ENCODE results near the gene ADAMTSL2.

DNA sequence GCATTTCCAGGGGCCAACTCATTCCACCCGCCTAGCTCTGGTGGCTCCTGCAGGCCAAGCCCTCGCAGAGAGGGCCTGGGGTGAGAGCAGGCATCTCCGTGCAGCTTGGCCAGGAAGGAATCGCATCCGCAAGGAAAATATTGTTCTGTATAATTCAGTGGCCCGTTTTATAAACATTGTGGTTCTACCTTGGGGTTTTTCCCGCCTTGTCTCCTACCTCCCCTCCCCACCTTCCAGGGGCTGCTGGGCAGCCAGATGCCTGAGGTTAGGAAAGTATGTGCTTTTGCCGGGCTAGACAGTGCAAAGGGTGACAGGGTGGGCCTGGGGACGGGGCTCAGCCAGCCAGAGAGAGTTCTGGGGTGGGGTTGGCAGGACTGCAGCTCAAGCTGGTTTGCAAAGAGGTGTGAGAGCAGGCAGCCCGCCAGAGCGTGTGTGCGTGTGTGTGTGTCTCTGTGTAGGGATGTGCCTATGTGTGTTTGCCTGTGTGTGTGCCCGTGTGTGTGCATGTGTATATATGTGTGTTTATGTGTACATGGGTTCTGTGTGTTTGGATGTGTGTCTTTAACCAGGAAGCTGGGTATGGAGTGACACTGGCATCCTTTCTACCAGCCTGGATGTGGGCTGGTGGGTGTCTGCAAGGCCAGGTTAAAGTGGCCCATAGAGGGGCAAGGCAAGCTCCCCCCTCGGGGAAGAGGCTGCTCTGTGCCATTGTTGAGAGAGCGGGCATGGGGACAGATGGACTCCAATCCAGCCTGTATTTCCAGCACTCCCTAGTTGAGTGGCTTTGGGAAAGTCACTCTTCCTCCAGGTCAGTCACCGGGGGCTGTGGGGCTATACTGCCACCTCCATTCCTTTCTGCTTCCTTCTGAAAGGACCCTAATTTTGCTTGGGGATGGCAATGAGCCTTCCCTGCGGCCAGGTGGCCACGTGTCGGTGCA, 45.0 kb upstream of the ADAMTSL2 start:
- TF ChIP-seq, protein P1, sequence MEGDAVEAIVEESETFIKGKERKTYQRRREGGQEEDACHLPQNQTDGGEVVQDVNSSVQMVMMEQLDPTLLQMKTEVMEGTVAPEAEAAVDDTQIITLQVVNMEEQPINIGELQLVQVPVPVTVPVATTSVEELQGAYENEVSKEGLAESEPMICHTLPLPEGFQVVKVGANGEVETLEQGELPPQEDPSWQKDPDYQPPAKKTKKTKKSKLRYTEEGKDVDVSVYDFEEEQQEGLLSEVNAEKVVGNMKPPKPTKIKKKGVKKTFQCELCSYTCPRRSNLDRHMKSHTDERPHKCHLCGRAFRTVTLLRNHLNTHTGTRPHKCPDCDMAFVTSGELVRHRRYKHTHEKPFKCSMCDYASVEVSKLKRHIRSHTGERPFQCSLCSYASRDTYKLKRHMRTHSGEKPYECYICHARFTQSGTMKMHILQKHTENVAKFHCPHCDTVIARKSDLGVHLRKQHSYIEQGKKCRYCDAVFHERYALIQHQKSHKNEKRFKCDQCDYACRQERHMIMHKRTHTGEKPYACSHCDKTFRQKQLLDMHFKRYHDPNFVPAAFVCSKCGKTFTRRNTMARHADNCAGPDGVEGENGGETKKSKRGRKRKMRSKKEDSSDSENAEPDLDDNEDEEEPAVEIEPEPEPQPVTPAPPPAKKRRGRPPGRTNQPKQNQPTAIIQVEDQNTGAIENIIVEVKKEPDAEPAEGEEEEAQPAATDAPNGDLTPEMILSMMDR (IDR thresholded peaks at IDR 0.05; ENCODE audit: insufficient read depth, low read length), result no peak
- no peak for TF ChIP-seq POLR2AphosphoS5 (IDR thresholded peaks at IDR 0.05; ENCODE audit: low read depth)
- TF ChIP-seq, protein P2, sequence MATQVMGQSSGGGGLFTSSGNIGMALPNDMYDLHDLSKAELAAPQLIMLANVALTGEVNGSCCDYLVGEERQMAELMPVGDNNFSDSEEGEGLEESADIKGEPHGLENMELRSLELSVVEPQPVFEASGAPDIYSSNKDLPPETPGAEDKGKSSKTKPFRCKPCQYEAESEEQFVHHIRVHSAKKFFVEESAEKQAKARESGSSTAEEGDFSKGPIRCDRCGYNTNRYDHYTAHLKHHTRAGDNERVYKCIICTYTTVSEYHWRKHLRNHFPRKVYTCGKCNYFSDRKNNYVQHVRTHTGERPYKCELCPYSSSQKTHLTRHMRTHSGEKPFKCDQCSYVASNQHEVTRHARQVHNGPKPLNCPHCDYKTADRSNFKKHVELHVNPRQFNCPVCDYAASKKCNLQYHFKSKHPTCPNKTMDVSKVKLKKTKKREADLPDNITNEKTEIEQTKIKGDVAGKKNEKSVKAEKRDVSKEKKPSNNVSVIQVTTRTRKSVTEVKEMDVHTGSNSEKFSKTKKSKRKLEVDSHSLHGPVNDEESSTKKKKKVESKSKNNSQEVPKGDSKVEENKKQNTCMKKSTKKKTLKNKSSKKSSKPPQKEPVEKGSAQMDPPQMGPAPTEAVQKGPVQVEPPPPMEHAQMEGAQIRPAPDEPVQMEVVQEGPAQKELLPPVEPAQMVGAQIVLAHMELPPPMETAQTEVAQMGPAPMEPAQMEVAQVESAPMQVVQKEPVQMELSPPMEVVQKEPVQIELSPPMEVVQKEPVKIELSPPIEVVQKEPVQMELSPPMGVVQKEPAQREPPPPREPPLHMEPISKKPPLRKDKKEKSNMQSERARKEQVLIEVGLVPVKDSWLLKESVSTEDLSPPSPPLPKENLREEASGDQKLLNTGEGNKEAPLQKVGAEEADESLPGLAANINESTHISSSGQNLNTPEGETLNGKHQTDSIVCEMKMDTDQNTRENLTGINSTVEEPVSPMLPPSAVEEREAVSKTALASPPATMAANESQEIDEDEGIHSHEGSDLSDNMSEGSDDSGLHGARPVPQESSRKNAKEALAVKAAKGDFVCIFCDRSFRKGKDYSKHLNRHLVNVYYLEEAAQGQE (IDR thresholded peaks at IDR 0.05; ENCODE audit: insufficient replicate concordance, low read depth), result no peak
- TF ChIP-seq GABPA (IDR thresholded peaks at IDR 0.05; ENCODE audit: low read depth), result no peak

All from HL-60 (cell line).